Ureter (tissue), 1 donor: Measurements from ENCODE around the gene MYH9. TPM values are rescaled to one million over a fixed set of nuclear protein-coding genes. Genes with fewer than 3 reads are reported as not detected.
A peak's percentile ranks its signal among the peaks of the same experiment; 100 is the strongest.

ENCODE experiments used
- DNase-seq: peaks from one replicate; pipeline ENCODE4 v3.0.0-alpha.2; 2020; ENCODE audit warnings: low spot score
- total RNA-seq: library from RNA; stranded (reverse); gene quantifications from one replicate; pipeline ENCODE4 v1.2.4, GENCODE V29; 2023
- donor health status: DM: yes; HTN: yes; CAD: no.

MYH9 gene
- total RNA-seq, 1 donor from 2014 or later, result 810 TPM

DNA sequence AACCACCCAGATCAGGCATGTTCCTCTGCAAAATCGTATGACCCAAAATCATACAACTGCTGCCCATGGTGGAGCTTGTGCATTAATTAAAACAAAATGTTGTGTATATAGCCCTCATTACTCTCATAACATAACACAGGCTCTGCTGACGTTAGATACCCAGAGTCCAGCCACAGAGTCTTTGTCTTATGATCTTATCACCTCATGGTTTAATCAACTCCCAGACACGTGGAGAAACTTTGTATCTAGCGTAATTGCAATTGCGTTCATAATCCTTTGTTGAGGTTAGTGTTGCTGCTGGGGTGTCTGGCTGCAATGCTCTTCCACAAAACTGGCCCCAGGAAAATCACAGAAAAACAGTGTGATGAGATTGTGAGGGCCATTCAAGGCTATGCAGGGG lies 139.8 kb downstream of the MYH9 start:
- peak; percentile 12 for DNase-seq

DNA sequence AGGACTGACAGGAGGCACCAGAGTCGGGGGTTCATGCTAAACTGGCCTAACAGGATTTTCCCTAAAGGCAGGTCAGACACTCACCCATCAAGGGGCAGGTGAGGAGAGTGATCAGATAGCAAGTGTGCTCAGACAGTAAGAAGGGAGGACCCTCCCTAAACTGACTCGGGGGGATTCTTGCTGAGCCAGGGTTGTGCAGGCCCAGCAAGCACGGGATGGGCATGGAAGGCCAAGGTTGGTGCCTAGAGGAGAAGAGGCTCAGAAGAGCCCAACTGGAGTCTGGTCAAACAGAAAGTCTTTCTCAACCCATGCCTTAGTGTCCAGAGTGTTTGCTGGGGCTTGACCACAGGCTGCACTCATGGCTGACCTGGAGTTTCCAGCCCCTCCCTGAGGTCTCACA lies 141.0 kb downstream of the MYH9 start:
- DNase-seq, result peak; percentile 36

DNA sequence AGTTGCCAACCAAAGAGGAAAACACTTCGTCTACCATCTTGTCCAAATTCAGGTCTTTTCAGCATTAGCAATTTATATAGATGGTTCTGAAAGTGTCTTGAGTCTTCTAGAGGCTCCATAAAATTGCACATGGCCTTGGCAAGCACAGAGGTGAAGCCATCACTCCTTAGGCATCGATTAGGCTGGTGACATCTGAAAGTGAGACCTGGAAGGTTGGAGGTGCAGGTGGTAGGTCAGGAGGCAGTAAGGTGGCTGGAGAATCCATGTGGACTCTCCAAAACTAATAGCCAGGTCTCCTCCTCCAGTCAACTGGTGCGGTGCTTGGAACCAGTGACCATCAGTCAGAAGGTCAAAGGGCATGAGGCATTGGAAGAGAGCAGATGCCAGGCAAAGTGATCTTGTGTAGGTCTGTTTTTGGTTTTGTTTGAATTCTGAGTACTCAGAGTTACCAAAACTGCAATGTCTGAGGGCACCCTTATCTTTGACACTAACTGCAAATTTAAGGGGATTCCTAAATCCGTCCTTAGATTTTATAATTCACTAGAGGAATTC lies 141.9 kb downstream of the MYH9 start:
- peak; percentile 9 for DNase-seq

DNA sequence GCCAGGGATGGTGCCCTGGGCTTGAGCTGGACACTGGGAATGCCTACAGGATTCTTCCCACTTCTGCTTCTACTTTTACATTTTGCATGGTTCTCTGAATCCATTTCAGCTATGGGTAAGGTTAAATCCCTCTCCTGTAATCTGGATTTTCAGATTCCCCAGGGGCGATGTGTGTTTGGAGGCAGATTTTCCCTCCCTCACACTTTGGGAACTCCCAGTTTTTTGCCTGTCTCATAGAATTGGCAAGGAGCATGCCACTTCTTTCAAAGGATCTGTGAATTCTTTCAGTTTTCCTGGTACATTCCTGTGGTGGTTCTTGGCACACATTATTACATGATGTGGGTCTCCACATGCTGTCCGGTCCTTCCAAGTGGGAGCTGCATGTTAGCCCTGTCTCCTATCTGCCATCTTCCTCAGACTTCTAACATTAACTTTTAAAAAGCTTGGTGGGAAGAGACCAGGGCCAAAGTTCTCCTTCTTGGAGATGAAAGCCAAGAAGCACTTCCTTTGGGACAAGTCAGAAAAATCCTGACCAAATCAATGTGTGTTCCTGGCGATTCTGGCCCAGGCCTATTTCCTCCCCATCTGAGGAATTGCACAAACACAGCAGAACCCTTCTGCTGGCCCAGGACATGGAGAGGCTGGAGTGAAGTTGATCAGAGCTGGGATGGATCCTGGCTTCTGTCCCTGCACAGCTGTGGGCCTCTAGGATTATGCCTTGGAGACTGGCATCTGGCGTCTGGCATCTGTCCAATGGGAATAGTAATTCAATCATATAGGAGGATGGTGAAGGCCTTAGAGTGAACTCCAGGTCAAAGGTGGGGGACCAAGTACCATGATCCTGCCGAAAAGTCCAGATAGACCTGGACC lies 143.0 kb downstream of the MYH9 start:
- peak; percentile 41 for DNase-seq

DNA sequence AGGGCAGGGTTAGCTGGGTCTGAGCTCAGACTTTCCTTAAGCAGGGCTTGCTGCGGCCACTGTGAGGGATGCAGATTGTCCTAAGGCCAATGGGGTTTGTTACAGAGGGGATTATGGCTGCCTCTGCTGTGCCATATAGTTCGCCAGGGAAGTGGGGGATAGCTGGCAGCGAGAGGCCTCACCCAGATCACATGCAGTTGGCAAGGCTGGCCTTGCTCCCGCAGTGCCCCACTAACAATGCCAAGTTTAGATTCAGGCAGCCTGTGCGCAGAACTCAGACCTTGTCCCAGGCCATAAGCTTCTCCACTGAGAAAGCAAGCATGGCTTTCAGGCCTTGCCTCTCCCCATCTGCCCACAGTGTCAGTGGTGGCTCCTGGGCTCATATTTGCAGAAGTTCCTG lies 143.8 kb downstream of the MYH9 start:
- DNase-seq, result no peak

DNA sequence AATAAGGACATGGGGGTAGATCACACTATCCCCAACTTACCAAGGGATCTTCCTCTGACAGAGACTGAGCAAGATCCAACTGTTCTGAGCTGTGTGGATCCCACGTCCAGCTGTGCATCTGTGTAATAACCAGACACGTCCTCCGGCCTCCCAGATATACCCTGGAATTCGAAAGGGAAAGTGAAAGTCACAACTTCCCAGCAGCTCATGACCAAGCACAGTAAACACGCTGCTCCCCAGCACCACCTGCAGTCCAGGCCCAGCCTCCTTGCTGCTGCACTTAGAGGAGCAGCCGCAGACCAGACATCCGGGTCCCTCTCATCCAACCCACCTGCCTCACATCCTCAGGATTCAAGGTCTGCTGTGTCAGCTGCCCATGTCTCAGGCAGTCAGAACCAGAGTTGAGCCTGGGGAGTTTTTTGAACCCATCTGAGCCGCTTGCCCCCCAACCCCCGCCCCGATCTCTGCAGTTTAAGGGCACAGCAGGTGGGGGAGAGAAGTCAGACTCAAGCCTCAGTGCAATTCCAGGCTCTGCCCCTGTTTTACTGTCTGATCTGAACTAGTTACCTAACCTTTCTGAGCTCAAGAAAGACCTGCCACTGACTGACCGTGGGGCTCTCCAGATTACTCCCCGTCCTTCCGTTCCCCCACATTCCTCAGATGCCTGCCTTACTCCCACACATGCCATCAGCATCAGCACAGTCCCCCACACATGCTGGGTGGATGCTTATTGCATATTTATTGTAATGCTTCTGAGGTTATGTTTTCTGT lies 148.2 kb downstream of the MYH9 start, which contains the start of gene APOL2:
Gene APOL2 (minus strand): TSS at position 127 of the 771 bp plus-strand sequence. CDS start 6,365 bp downstream, outside the sequence.
- DNase-seq, result peak; percentile 91

DNA sequence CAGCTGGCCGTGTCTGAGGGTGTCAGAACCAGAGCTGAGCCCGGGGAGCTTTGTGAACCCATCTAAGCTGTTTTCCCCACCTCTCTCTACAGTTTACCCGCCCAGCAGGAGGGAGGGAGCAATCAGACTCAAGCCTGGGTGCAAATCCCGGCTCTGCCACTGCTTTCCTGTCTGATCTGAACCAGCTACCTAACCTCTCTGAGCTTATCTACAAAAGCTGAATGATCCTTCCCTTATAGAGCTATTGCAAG lies 148.7 kb downstream of the MYH9 start:
- DNase-seq, result no peak

DNA sequence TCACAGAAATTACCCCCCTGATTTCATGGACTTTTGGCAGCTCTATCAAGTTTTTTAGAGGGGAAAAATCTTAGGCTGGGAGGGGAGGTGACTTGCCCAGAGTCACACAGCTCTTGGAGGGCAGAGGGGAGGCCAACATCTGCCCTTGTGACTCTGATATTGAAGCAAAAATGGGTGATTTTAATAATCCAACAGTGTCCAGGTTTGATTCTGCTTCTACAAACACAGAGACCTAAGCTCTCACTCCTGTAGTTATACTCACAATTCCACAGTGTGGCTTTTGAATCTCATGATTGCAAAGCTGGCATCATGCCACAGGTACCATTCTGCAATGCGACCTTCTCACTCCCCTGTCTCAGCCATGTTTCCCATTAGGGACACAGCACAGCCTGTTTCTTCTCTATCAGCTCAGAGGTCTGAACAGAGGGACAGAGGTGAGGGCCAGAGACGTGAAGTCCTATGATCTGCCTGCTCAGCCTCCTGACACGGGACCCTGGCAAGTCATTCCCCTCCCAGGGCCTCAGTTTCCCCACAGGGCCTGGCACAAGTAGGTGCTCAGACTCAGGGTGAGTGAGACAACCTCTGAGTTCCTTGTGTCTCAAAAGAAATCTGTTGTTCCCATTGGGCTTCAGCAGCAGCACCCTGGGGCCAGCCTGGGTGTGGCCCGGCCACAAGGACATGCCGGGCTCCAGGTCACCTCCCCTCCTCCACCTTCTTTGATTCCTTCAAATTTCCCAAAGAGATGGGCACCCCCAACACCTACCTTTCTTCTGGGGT lies 149.2 kb downstream of the MYH9 start:
- peak; percentile 49 for DNase-seq

DNA sequence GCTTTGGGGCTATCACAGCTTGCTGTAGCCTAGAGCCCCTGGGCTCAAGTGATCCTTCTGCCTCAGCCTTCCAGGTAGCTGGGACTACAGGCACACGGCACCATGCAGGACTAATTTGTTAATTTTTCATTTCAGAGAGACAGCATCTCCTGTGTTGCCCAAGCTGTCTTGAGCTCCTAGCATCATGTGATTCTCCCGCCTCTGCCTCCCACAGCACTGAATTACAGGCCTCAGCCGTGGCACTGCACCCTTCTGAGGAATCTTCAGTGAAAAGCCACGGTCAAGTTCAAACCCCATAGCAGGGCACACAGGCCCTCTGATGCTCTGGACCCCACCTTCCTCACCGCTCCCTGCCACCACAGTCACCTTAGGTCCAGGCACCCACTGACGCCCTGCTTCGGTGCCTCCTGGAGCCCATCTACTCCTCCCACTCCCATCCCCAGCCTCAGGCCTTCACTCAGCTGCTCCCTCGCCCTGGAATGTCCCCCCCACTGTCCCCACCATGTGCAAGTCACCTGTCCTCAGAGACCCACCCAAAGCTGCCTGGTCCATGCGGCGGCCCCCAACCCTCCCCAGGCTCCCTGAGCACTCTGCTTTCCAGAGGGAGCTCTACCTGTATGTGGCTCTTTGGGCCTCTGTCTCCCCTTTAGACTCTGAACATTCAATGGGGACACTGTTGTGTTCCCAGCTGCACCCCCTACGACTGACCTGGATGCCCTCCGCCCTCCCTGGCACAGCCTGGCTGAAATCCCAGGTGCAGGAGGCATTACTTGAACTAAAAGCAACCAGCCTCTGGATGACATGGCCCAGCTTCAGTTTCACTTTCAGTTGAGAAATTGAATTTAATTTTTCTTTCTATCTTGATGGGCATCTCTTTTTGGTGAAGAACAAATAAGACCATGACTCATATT lies 150.1 kb downstream of the MYH9 start:
- DNase-seq, result peak; percentile 44

DNA sequence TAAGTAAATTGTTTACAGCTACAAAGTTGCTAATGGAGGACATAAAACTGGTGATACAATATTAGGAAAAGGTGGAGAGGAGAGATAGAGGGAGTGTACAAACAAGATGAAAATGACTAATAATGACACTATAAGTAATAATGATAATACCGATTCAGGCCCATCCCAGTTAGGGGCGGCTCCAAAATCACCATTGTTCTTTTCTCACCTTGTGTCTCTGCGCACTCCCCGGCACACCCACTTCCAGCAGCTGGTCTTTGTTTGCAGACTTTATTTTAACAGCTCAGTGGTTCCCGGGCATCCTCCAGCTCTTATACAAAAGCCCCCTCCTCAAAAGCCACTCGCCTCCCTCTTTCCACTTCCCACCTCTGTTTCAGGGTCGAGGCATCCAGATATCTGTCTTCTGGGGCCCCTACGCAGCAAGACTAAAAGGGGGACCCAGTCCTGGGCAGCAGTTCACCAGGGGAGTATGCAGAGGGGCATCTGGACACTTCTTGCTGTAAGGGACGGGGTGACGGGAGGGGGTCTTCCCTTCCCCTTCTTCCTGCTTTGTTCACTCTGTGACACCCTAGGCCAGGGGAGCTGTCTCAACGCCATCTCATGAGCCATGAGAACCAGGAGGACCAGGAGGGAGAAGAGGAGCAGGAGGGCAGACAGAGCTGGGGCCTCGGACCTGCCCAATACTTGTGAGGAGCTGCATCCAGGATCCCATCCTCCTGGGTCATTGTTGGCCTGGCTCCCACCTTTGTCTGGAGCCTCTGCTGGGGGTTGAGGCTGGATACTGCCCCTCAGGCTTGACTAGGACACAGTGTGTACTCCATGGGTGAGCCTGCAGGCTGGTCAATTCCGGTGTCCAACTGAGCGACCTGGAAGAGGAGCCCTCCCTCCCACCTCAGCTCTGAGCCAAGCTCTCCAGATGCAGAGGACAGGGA lies 151.1 kb downstream of the MYH9 start:
- peak; percentile 39 for DNase-seq

DNA sequence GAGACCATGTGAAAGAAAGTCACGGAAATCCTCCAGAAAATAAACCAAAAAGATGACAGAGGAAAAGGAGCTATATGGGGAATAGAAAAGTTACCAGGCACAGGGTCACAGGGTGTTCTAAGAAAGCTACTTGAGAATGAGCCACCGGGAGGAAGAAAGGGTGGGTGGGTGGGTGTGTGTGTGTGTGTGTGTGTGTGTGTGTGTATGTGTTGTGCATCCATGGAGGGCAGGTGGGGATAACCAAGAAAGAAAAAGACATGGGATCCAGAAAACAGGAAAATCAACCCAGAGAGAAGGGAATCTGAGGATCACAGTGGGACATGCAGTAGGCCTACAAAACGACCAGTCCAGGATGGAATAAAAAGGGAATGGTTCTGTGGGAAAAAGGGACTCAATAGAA lies 152.2 kb downstream of the MYH9 start:
- DNase-seq, result peak; percentile 27

DNA sequence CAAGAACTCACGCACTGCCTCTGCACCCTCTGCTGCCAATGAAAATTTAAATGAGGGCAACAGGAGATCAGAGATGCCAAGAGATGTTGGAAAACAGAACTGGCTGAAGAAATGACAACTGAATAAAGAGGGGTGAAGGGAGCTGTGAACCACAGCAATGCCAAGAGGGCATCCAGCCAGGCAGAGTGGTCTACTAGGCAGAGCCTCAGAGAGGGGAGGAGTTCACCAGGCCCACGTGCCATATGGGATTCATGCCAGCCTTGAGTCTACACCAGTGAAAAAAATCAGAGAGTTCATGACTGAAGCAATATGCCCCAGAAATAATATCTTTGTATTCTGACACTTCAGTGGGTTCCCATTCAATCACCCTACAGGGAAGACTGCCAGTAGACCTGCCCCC lies 152.8 kb downstream of the MYH9 start:
- peak; percentile 38 for DNase-seq

DNA sequence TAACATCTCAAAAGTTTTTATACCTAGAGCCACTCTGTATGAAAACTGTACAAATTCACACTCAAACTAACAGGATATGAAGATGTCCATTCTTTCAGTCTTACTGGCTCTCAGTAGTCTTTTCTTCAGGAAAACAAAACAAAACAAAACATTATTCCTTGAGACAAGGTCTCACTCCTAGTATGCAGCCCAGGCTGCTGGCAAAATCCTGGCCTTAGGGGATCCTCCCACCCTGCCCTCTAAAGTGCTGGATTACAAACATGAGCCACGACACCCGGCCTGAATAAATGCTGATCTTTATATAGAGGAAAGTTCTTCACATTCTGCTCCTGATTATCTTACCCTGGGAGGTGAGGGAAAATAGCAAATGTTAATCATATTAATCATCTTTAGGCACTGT lies 153.6 kb downstream of the MYH9 start:
- peak; percentile 22 for DNase-seq

DNA sequence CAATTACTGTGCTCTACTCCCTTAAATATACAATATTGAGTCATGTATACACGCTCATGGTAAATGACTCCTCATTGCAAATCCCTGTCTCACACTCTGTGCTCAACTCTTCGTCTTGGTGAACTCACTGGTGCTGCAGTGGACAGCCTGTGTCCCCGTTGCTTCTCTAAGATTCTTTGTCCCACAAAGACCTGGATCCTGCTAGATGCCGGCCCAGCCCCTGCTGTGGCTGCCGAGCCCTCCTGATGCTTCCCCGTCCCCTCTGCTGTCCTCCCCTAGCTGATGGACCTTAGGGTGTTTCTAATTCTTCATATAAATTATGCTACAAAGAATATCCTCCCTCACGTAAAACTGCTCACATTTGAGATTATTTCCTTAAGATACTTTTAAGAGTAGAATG lies 154.0 kb downstream of the MYH9 start:
- DNase-seq, result no peak

DNA sequence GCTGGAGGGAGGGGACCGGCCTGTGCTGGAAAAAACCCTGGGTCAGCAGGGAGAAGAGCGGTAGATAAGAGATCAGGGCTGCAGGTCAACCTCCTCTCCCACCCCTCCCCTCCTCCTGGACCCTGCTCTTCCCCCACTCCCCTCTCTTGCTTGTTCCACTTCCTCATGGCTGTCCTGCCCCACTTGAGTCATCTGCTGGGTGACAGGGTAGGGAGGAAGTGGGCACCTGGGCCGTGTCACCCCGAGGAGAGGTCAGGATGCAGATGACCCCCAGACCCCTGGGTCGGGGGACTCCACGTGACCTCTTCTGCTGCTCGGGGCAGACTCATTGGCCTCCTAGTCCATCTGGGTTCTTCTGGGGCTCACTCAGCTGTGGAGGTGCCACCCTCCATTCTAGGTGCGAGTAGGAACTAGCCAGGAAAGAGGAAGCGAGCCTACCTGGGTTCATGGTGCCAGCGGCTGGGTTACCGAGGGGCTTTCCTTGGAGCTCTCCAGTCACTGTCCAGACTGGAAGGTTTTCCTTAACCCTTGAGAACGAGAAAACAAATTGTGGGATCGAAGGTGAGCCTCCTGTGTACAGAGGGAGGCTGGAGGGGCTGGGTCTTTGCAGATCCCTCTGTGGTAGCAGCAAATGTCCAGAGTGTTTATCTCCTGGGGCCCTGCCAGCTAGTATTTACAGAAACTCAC lies 154.9 kb downstream of the MYH9 start:
- DNase-seq, result peak; percentile 38
